ENCODE data around the gene C22orf31.

Gene C22orf31

GRCh38 chr22:29023172-29023796 is 38.3 kb downstream of the C22orf31 start:
- no peak for DNase-seq

DNA sequence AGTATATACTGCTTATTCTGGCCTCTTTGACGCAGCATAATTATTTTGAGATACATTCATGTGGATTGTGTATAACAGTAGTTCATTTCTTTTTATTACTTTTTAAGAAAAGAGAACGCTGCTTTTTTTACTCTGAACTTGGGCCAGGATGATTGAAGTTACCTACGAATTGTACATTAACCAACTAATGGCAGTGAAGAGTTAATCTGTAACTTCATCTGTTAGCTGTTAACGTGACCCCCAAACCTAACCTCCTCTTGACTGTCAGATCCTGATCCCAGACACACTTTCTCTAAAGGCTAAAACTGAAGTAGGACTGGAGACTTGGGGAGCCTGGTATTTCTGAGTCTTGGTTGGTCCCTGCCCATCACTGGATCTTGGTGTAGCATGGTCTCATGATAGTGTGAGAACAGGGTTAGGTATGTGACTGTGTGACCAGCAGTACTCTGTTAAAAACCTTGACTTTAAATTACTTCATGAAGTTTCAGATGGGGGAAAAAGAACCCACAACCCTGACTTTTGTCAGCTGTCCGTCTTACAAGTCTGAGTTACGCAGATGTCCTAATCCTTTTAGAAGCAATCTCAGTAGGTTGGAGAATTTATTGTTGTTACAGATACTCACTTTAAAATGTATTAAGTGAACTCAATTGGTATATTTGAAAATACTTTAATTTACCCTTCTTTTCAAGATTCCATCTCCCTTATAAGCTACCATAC is 39.4 kb downstream of the C22orf31 start:
- no peak for DNase-seq

DNA sequence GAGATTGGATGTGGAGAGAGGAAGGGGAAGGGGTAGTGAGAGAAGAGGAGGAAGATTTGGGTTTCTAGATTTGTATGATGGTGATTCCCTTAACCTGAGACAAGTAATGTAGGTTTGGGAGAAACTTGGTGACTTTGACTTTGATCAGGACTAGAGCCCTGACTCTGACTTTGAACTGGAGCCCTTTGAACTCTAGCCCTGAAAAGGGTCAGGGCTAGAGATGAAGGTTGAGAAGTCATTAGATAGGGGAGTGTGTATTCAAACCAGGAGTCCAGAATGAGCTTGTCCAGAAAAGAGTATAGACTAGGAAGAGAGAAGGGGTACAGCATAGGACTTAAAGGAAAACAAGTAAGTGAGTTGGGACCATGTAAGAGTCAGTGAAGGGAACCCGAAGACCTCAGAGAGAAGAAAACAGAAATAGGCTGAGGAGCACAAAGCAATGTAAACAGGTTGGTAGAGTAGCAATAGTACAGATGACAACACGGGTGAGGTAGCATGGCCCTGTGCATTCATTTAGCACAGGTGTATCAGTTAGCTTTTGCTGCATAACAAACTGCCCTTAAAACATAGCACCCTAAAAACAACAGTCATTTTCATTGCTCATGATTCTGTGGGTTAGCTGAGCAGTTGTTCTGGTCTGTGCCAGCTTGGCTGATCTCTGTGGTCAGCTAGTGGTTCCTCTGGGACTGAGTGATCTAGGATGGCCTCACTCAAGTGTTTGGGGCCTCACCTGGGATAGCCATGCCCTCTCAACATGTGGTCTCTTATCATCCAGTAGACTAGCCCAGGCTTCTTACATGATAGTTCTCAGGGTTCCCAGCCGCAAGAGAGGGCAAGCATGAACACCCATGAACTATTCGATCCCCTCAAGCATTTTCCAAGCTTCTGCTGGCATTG is 43.1 kb downstream of the C22orf31 start:
- no peak for DNase-seq

GRCh38 chr22:29016067-29016938 is 45.3 kb downstream of the C22orf31 start:
- peak; percentile 26 for DNase-seq

DNA sequence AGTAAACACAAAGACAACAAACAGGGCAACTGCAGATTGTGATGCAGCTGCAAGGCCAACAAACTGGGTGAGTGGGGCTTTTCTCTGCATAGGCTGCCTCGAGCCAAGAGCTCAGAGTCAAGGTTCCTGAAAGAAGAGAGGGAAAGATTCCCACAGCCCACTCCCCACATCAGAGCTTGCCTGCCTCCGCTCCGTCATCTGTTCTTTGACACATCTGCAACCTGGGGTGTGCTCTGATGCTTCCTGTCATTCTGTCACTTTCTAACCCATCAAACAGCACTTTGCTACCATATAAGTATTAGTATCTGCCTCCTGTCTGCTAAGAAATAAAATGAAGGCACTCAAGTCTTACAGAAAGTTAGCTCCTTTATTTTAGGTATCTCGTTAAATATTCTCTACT is 46.9 kb downstream of the C22orf31 start:
- no peak for DNase-seq

DNA sequence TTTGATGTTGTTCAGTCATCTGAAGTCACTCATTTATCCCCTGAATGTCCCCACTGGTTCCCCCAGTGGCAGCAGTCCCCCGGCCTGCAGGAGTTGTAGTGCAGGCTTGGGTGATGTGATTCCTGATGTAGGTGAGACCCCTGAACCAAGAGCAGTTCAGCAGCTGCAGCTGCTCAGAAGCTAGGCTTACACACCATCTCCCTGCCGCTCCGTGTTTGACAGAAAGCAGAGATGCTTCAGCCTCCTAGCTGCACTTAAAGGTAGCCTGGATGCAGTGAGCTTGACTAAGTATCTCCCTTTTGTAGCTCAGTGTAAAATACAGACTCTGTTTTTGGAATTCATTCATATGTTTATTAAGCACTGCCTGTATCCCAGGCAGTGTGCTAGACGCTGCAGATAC is 47.3 kb downstream of the C22orf31 start:
- DNase-seq, result no peak

DNA sequence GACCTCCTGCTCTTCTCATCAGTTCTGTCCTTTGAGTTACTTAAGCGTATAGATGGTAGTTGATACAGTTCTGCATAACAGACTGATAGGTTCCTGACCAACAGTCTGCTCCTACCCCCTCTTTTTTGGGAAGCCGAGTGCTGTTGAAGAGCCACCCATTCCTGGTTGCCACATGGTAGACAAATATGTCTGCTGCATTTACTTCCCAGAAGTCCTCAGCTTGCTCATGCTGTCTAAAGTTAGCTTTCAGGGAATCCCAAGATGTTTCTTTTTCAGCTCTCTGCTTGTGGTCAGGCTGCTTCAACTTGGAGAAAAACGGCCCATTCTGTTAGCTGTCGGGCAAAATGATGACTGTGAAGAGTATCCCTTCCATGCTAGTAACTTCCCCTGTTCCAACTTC is 48.7 kb downstream of the C22orf31 start:
- no peak for DNase-seq

DNA sequence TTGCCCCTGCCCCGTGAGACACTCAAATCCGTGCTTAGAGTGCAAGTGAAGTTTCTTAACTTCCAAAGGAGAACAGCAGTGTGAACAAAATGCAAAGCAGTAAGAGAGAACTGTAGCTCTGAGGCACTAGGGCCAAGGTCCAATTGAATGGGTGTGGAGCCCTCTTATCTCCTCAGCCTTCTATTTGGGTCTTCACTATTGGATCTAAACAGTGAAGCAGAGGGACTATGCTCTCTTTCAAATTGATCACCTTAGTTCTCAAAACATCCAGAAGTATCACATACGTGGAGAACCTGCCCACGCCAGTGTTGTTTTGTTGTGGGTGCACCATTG is 49.6 kb downstream of the C22orf31 start:
- DNase-seq, result no peak

GRCh38 chr22:29011240-29012100 is 50.2 kb downstream of the C22orf31 start:
- no peak for DNase-seq

GRCh38 chr22:29009148-29009547 is 52.5 kb downstream of the C22orf31 start:
- no peak for DNase-seq

All from DMS53 (cell line).